SIG-M5 treated with dmso at 0.1 percent for 504 hours (cell line): ENCODE measurements around the gene SQOR.

ENCODE experiments used
- DNase-seq: peaks from one replicate; lab custom pipeline; 2025; ENCODE audit not compliant: unreplicated experiment; lab: John Stamatoyannopoulos, UW

The SQOR gene

DNA sequence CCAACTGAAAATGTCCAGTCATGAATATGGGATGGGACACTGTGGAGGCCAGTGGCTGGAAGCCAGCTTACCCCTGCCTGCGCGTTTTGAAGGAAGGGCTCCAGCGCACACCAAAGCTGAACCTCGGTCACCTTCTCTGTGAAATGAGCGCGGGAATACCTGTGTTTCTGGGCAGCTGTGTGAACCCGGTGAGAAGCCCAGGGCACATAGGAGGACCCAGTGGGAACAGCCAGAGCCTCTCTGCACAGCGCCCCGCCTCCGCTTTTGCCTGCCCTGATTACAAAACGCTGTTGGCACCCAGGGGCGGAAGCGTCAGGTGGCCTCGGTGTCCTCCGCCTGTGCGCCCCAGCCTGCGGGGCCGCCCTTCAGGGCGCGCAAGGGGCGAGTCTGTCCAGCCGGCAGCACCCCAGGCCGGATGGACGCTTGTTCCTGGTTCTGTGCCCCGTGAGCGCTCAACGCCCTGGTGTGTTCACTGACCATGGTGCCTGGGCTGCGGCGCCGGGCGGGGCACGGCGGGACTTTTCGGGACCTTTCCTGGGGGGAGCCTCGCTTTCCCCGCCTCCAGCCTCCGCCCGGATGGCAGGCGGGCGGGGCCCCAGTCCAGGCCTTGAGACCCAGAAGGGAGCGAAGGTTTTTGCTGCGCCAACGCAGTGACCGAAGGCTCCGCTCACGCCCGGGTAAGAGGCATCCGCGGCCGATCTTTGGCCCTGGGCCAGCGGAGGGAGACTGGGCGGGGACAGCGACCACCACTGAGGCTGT is at the start of gene SQOR:
Gene SQOR (plus strand): TSS at position 598 of the 759 bp plus-strand sequence. CDS start 23,895 bp downstream, outside the sequence.
- DNase-seq = peak; percentile 64

DNA sequence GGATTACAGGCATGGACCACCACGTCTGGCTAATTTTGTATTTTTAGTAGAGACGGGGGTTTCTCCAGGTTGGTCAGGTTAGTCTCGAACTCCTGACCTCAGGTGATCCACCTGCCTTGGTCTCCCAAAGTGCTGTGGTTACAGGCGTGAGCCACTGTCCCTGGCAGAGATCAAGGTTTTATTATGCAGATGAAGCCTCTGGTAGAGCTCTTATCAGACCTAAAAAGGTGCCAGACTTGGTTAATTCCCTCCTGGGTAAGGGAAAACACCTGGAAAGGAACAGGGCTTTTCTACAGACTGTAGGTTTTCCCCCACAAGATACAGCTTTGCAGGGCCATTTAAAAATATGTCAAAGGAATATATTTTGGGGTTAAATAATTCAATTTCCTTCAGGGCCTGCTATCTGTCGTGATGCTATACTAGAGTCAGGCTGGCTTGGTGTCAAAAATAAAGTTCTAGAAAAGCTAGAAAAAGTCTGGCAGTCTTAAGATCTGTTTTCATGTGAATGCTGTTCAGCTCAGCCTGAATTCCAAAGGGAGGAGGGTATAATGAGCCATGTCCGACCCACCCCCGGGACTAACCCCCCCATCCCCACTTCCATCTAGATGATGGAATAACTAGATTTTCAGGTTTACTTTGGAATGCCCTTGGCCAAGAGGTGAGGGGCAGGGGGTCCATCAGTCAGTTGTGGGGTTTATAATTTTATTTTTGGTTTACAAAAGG is 49.6 kb upstream of the SQOR start:
- no peak for DNase-seq

DNA sequence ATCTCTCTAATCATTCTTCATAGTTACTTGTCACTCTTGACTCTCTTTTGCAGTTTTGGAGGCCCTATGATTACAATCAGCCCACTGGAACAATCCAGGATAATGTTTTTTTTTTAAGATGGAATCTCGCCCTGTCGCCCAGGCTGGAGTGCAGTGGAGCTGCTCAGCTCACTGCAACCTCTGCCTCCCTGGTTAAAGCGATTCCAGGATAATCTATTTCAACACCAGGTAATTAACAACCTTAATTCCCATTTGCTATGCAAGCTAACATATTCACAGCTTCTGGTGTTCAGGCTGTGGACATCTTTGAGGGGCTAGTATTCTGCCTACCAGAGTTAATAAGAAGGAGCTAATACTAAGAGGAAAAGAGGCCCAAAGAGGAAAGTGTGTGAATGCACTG is 48.7 kb upstream of the SQOR start:
- no peak for DNase-seq

GRCh38 chr15:45586601-45587094 is 48.2 kb upstream of the SQOR start:
- DNase-seq = no peak

DNA sequence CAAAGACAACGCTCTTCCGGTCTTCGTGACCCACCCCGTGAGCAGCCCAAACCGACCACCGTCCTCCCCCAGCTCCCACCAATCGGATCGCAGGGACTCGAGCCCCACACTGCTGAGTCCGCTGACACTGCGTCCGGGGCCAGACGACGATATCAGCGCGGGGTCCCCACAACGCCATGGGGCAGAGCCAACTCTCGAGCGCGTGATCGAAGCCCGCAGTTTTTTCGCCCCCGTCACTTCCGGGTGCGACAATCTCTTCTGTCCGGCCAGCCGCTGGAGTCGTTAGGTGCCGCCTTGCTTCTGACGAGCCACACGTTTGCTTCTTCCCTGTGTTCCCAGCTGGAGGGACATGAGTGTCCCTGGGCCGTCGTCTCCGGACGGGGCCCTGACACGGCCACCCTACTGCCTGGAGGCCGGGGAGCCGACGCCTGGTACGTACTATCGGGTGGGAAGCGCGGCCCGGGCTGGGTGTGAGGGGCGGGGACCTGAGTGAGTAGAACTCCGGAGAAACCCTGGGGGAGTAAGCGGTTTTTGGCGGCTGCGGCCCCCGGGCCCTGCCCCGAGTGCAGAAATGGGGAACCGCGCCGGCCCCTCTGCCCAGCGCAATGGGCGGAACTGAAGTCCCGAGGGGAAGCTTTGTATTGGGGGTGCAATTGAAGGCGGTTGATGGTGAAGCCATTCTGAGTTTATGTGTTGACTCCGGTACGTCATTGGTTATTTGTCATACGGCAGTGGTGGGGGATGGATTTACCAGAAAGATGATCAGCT is 47.5 kb upstream of the SQOR start, which contains the start of gene BLOC1S6:
Gene BLOC1S6 (plus strand): TSS at position 285 of the 768 bp plus-strand sequence. CDS start 65 bp downstream, at position 350.
- peak; percentile 89 for DNase-seq

- no peak for DNase-seq
These were observed 47.0 kb upstream of the SQOR start for GRCh38 chr15:45587863-45588170.

GRCh38 chr15:45588219-45588875 is 46.5 kb upstream of the SQOR start:
- no peak for DNase-seq

DNA sequence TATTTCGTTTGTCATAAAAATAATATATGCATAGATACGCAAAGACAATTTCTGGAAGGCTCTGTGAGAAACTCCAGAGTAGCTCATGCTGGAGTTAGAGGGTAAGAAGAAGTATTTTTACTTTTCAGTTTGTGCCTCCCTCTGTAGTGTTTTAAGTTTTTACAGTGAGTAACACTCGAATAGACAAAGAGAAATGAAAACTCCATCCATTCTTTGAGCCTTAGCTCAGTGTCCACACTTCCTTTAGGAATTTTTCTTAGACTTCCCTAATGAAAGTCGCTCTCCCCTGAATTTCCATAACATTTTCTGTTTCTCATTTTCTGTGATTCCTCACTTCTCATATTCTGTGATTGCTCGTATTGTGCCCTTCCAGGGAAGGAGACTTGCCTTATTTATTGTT is 45.6 kb upstream of the SQOR start:
- DNase-seq = no peak

GRCh38 chr15:45594319-45594718 is 40.5 kb upstream of the SQOR start:
- DNase-seq = no peak

GRCh38 chr15:45594835-45595530 is 39.8 kb upstream of the SQOR start:
- DNase-seq = no peak

- DNase-seq = peak; percentile 57
These were observed 30.9 kb upstream of the SQOR start for GRCh38 chr15:45603881-45604280.

DNA sequence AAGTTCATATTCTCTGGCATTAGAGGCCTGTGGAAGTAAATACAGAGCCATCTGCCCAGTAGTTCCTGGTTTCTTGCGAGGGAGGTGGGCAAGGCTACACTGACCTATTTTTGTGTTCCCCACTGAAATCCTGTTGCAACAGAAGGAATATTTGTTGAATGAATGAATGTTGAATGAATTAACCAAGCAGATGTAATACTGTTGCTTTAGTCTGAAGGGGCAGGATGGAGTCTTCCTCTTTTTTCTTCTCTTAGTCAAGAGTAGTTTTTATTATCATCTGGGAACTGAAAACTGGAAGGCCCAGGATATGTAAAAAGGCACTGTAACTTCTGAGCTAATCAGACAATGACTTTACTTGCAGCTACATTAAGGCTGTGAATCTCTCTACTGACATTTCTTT is 30.5 kb upstream of the SQOR start:
- DNase-seq = peak; percentile 89

GRCh38 chr15:45606413-45606812 is 28.4 kb upstream of the SQOR start:
- DNase-seq = peak; percentile 57

DNA sequence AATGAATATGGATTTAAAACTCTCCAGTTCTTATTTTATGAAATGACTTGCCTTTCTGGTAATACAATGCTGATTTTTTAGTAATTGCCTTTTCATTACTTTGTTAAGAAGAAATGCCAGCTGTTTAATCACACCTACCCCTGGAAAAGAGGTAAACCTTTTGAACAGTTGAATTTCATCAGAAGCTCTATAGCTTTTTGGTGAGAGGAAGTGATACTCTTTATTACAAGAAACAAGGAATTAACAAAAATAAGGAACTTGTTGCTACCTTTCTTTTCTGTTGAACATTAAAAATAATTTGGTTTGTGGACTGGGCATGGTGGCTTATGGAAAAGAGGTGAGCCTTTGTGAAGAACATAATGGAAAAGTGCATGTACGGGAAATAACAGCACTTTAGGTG is 28.0 kb upstream of the SQOR start:
- DNase-seq = peak; percentile 55

GRCh38 chr15:45611305-45611704 is 23.5 kb upstream of the SQOR start:
- DNase-seq = no peak

- no peak for DNase-seq
These were observed 21.9 kb upstream of the SQOR start for GRCh38 chr15:45612790-45613415.

DNA sequence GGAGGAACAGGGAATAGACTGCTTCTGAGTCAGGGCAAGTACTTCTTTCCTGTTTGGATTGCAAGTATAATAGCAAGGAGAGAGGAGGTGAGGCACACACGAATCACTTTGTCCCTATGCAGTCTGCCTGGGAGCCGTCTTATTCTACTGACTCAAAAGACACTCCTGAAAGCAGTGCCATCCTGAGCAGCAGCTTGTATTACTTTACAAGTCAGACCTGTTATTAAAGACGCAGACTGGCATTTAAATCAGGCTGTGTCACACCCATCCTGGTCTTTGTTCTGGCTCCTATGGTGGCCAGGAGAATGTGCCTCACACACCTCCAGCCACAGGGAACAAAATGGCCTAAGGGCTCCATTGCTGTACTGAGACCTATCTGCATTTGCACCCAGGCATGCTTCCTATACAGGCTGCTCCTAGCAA is 17.9 kb upstream of the SQOR start:
- no peak for DNase-seq

DNA sequence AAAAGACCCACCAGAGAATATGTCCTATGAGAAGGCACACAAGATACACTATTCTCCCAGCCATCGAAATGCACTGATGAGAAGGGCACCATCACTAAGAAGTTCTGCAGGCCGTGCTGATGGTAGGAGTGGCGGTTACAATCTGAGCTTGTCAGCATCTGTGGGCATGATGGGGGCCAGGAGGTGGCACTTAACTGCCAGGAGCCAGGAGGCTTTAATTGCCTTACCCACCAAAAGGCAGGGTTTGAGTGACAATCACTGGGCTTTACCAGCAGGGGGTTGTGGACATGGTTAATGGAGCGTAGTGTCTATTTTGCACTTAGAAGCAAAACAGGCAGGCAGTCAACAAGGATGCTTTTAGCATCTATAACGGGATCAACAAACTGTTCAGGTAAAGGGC is 16.0 kb upstream of the SQOR start:
- DNase-seq = no peak

DNA sequence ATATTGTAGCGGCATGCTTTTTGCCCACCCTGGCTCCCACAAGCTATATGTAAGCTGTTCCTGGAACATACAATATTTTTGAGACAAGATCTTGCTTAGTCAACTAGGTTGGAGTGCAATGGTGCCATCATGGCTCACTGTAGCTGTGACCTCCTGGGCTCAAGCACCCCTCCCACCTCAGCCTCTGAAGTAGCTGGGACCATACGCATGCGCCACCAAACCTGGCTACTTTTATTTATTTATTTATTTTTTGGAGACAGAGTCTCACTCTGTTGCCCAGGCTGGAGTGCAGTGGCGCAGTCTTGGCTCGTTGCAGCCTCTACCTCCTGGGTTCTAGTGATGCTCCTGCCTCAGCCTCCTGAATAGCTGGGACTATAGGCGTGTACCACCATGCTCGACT is 6.7 kb upstream of the SQOR start:
- DNase-seq = no peak
